H1 (cell line): Measurements from ENCODE around the gene SLC30A3.

Experiments used
- CEBPB ChIP-seq: IDR thresholded peaks from 2 replicates; pipeline ENCODE4 v1.6.1; 2012; ENCODE audit warnings: low read depth, low read length
- CTCF ChIP-seq, 3 experiments: IDR thresholded peaks; 1 replicate in 2 of 3; 2 replicates in 1 of 3; pipeline versions ENCODE4 v1.5.1 to v1.6.1; 2011; ENCODE audit warnings: low read length in 3 of 3, mild to moderate bottlenecking in 3 of 3, inconsistent platforms in 2 of 3, low read depth in 1 of 3, moderate library complexity in 1 of 3; ENCODE audit not compliant: insufficient read depth in 1 of 3; ENCODE audit errors: control extremely low read depth in 1 of 3
- EGR1 ChIP-seq: IDR thresholded peaks from 2 replicates; pipeline ENCODE4 v1.6.1; 2011; ENCODE audit warnings: low read depth, low read length, borderline replicate concordance
- FOSL1 ChIP-seq: IDR thresholded peaks from 2 replicates; pipeline ENCODE4 v1.6.1; 2011; ENCODE audit warnings: mild to moderate bottlenecking, low read depth, low read length, moderate library complexity; ENCODE audit not compliant: insufficient read depth
- MAFK ChIP-seq: IDR thresholded peaks from 2 replicates; pipeline ENCODE4 v1.6.1; 2012; ENCODE audit warnings: low read depth, mild to moderate bottlenecking, improper control_type of control experiment, low read length
- POLR2A ChIP-seq, 2 experiments: IDR thresholded peaks; 1 replicate in 1 of 2; 2 replicates in 1 of 2; pipeline ENCODE4 v1.6.1; 2011; ENCODE audit warnings: low read depth in 2 of 2, low read length in 2 of 2, mild to moderate bottlenecking in 2 of 2; ENCODE audit errors: control extremely low read depth in 1 of 2
- POLR2AphosphoS5 ChIP-seq: IDR thresholded peaks from 2 replicates; pipeline ENCODE4 v1.6.1; 2011; ENCODE audit warnings: low read depth, low read length
- USF2 ChIP-seq: IDR thresholded peaks from 2 replicates; pipeline ENCODE4 v1.6.1; 2011; ENCODE audit warnings: low read length, improper control_type of control experiment

- TF ChIP-seq USF2 (no peak), POLR2A (IDR thresholded peaks at IDR 0.05; ENCODE audit: control extremely low read depth in 1 of 2, low read depth in 2 of 2, low read length in 2 of 2) (no peak), CEBPB (no peak), FOSL1 (no peak), CTCF (IDR thresholded peaks at IDR 0.05; ENCODE audit: control extremely low read depth in 1 of 3, insufficient read depth in 1 of 3, low read depth in 1 of 3, low read length in 3 of 3) (no peak), MAFK (no peak), POLR2AphosphoS5 (no peak), EGR1 (no peak)
Measured at GRCh38 chr2:27271631-27272340, 8.9 kb upstream of the SLC30A3 start.
